SK-N-SH (cell line): Measurements from ENCODE around the gene FKBP8. TPM values are rescaled to one million over a fixed set of nuclear protein-coding genes. Genes with fewer than 3 reads are reported as not detected.
"Not testable (repeated sequence)": the region's sequence is repeated elsewhere in the genome, so short reads cannot be mapped to it uniquely, and the experiment has no call there.

Experiments
- CTCF ChIA-PET: fragments of 300-600, 350-600 bp; formaldehyde crosslinking; extraction: SDS; loops from one replicate; lab custom pipeline; 2021; lab: Yijun Ruan, JAX
- POLR2A ChIA-PET: fragments of 350-600 bp; sonication (Branson Sonifier 250); formaldehyde crosslinking; extraction: SDS; loops from one replicate; lab custom pipeline; 2020; ENCODE audit warnings: antibody characterized with exemption, inconsistent platforms; lab: Yijun Ruan, JAX
- DNase-seq: peaks from one replicate; pipeline ENCODE4 v3.0.0; 2012
- H2AFZ ChIP-seq: fragments of 200-600 bp; sonication (generic); 2 replicates; pipeline ENCODE4 v1.8.1; 2016; ENCODE audit warnings: antibody characterized with exemption, mild to moderate bottlenecking, low read depth
- H3F3A ChIP-seq: fragments of 200-600 bp; sonication (generic); replicated peaks from 2 replicates; pipeline ENCODE3; 2016; ENCODE audit warnings: antibody characterized with exemption, mild to moderate bottlenecking; ENCODE audit not compliant: insufficient read depth
- H3K27ac ChIP-seq, 2 experiments: fragments of 200-500 bp in 1 of 2; fragments of 200-600 bp in 1 of 2; sonication (Bioruptor generic) in 1 of 2; sonication (generic), shearing (Covaris generic) in 1 of 2; 2 replicates each; pipeline versions ENCODE4 v1.5.1 to v1.6.1; 2014 to 2016; ENCODE audit warnings: low read depth in 2 of 2, inconsistent platforms in 1 of 2, low read length in 1 of 2, mild to moderate bottlenecking in 1 of 2, mixed read lengths in 1 of 2
- H3K27me3 ChIP-seq: fragments of 200-600 bp; sonication (generic), shearing (Covaris generic); 2 replicates; pipeline ENCODE4 v1.6.1; 2016; ENCODE audit warnings: mixed run types; ENCODE audit not compliant: insufficient read depth
- H3K36me3 ChIP-seq, 2 experiments: fragments of 200-500 bp in 1 of 2; fragments of 200-600 bp in 1 of 2; sonication (Bioruptor generic) in 1 of 2; sonication (generic) in 1 of 2; replicated peaks in 1 of 2; 2 replicates each; pipeline versions ENCODE3 to v1.5.1; 2014 to 2016; ENCODE audit warnings: low read length in 1 of 2, mild to moderate bottlenecking in 1 of 2; ENCODE audit not compliant: insufficient read depth in 2 of 2, control insufficient read depth in 1 of 2
- H3K4me1 ChIP-seq, 2 experiments: fragments of 200-500 bp in 1 of 2; fragments of 200-600 bp in 1 of 2; sonication (Bioruptor generic) in 1 of 2; sonication (generic), shearing (Covaris generic) in 1 of 2; 2 replicates each; pipeline versions ENCODE4 v1.5.1 to v1.6.1; 2014 to 2016; ENCODE audit warnings: low read depth in 1 of 2, low read length in 1 of 2, mixed run types in 1 of 2; ENCODE audit not compliant: insufficient read depth in 2 of 2, control insufficient read depth in 1 of 2
- H3K4me2 ChIP-seq: fragments of 200-600 bp; sonication (generic), shearing (Covaris generic); 2 replicates; pipeline ENCODE4 v1.6.1; 2017; ENCODE audit warnings: mixed run types
- H3K4me3 ChIP-seq, 2 experiments: fragments of 200-500 bp in 1 of 2; fragments of 200-600 bp in 1 of 2; sonication (Bioruptor generic) in 1 of 2; sonication (generic), shearing (Covaris generic) in 1 of 2; 2 replicates each; pipeline versions ENCODE4 v1.5.1 to v1.8.1; 2014 to 2016; ENCODE audit warnings: low read depth in 2 of 2, inconsistent platforms in 1 of 2, low read length in 1 of 2, mild to moderate bottlenecking in 1 of 2, mixed read lengths in 1 of 2, moderate library complexity in 1 of 2
- H3K79me2 ChIP-seq: fragments of 200-600 bp; sonication (generic); 2 replicates; pipeline ENCODE4 v1.8.1; 2017; ENCODE audit warnings: mild to moderate bottlenecking; ENCODE audit not compliant: insufficient read depth
- H3K9ac ChIP-seq: fragments of 200-600 bp; sonication (generic); 2 replicates; pipeline ENCODE4 v1.6.1; 2017; ENCODE audit warnings: mixed run types
- H3K9me2 ChIP-seq: fragments of 200-600 bp; sonication (generic); 2 replicates; pipeline ENCODE4 v1.6.1; 2017; ENCODE audit warnings: mixed run types
- H3K9me3 ChIP-seq: fragments of 200-600 bp; sonication (generic); 2 replicates; pipeline ENCODE4 v1.6.1; 2017; ENCODE audit warnings: mixed run types, mild to moderate bottlenecking, moderate library complexity
- H4K20me1 ChIP-seq: fragments of 200-600 bp; sonication (generic); 2 replicates; pipeline ENCODE4 v1.6.1; 2017; ENCODE audit warnings: mild to moderate bottlenecking, mixed run types; ENCODE audit not compliant: insufficient read depth
- CHD2 ChIP-seq: fragments of 150-350 bp; IDR thresholded peaks from 2 replicates; pipeline ENCODE4 v1.6.1; 2018; ENCODE audit warnings: low read length; ENCODE audit not compliant: partially characterized antibody
- CTCF ChIP-seq: fragments of 200-600 bp; sonication (generic); IDR thresholded peaks from 2 replicates; pipeline ENCODE4 v1.6.1; 2017; ENCODE audit warnings: antibody characterized with exemption, mild to moderate bottlenecking, moderate library complexity
- FOSL2 ChIP-seq: IDR thresholded peaks from 2 replicates; pipeline ENCODE4 v1.4.0; 2012; ENCODE audit warnings: low read depth, mild to moderate bottlenecking, moderate library complexity, borderline replicate concordance
- FOXJ3 ChIP-seq: sonication (generic); formaldehyde crosslinking; IDR thresholded peaks from 2 replicates; pipeline ENCODE4 v1.5.1; 2020; ENCODE audit warnings: mild to moderate bottlenecking, missing genetic modification reagents
- FOXM1 ChIP-seq: IDR thresholded peaks from 2 replicates; pipeline ENCODE4 v1.4.0; 2012; ENCODE audit warnings: low read depth, mild to moderate bottlenecking
- JUND ChIP-seq: IDR thresholded peaks from 2 replicates; pipeline ENCODE4 v1.4.0; 2012
- MXI1 ChIP-seq: IDR thresholded peaks from 2 replicates; pipeline ENCODE4 v1.6.1; 2012; ENCODE audit warnings: mild to moderate bottlenecking, low read depth, low read length, improper control_type of control experiment
- NFIC ChIP-seq: IDR thresholded peaks from 2 replicates; pipeline ENCODE4 v1.4.0; 2012; ENCODE audit warnings: borderline replicate concordance
- POLR2AphosphoS5 ChIP-seq: IDR thresholded peaks from 2 replicates; pipeline ENCODE4 v1.6.1; 2012; ENCODE audit warnings: low read depth, low read length
- RAD21 ChIP-seq: IDR thresholded peaks from 2 replicates; pipeline ENCODE4 v1.6.1; 2012; ENCODE audit warnings: mild to moderate bottlenecking, low read length
- RCOR1 ChIP-seq: fragments of 150-350 bp; IDR thresholded peaks from 2 replicates; pipeline ENCODE4 v1.6.1; 2017; ENCODE audit warnings: antibody characterized with exemption, low read length
- REST ChIP-seq: IDR thresholded peaks from 2 replicates; pipeline ENCODE4 v1.6.1; 2012; ENCODE audit warnings: mild to moderate bottlenecking, low read depth, low read length, moderate library complexity
- RFX5 ChIP-seq: IDR thresholded peaks from 2 replicates; pipeline ENCODE4 v1.6.1; 2012; ENCODE audit warnings: mild to moderate bottlenecking, improper control_type of control experiment, low read length
- RXRA ChIP-seq: IDR thresholded peaks from 2 replicates; pipeline ENCODE4 v1.4.0; 2012; ENCODE audit warnings: low read depth, mild to moderate bottlenecking, borderline replicate concordance
- SIN3A ChIP-seq: IDR thresholded peaks from 2 replicates; pipeline ENCODE4 v1.6.1; 2012; ENCODE audit warnings: low read depth, mild to moderate bottlenecking, low read length, moderate library complexity, borderline replicate concordance
- SMC3 ChIP-seq: IDR thresholded peaks from 2 replicates; pipeline ENCODE4 v1.6.1; 2012; ENCODE audit warnings: low read depth, low read length, improper control_type of control experiment
- YY1 ChIP-seq: IDR thresholded peaks from 2 replicates; pipeline ENCODE4 v1.4.0; 2012; ENCODE audit warnings: low read depth, mild to moderate bottlenecking
- WGBS: methylation state at CpG from one replicate; pipeline ENCODE4 v1.1.6; 2017; ENCODE audit warnings: low lambda C conversion rate; 5-methylcytosine and 5-hydroxymethylcytosine counted together
- polyA plus RNA-seq, 3 experiments: library from polyadenylated mRNA; depleted of rRNA; stranded (reverse); fragments of >200 nt; gene quantifications; 2 replicates each; pipeline ENCODE4 v1.2.3, GENCODE V29; 2012
- TF ChIP-seq, protein P1 (sequence below): fragments of 150-350 bp; IDR thresholded peaks from 2 replicates; pipeline ENCODE4 v1.6.1; 2017; ENCODE audit warnings: antibody characterized with exemption, low read length, low read depth, borderline replicate concordance

The FKBP8 gene
- polyA plus RNA-seq, 1 of the 3 experiments (the other 2 are of a cell fraction): 273 TPM

- peaks cover 37% of the 10 kb centered on the region for H3K79me2 ChIP-seq
- POLR2A ChIA-PET: not testable (repeated sequence)
- 0 out of 2 replicates have a peak, but pooled peaks have one; percentile 63 for TF ChIP-seq YY1
- TF ChIP-seq, all 33 proteins: peak for 1; not testable (repeated sequence) for 32
- H2AFZ ChIP-seq: peak overlapping the region; percentile 52; the same call in 1 of the 2 replicates
- H3K4me1 ChIP-seq: peaks cover 4 to 11% of the 10 kb centered on the region in 2 experiments; a peak in 1 of 4 replicates
- WGBS: 80% methylated on average over 19 of the region's 19 CpGs
- H3K27ac ChIP-seq: peak overlapping the region; percentile 14 to 48; a peak in 2 of 4 replicates
- not testable (repeated sequence) for H3K9me2 ChIP-seq, H3K27me3 ChIP-seq, DNase-seq, H3K9me3 ChIP-seq, H3K36me3 ChIP-seq
- peak overlapping the region; percentile 34; the same call in 1 of the 2 replicates for H3K9ac ChIP-seq
- CTCF ChIA-PET: interaction anchor here (0.6 to 5.7 kb wide), 8 partner anchors 15 to 73 kb away, joined by 3 to 58 read pairs (median 24); partner anchors contain the start of genes REX1BD and UBA52
- H3K4me2 ChIP-seq: peak overlapping the region; percentile 29; the same call in 1 of the 2 replicates
- peaks cover 17% of the 10 kb centered on the region for H3F3A ChIP-seq
- H4K20me1 ChIP-seq: peaks cover 20% of the 10 kb centered on the region
- peak overlapping the region in 1 of 2 experiments; percentile 23; a peak in 2 of 4 replicates for H3K4me3 ChIP-seq
Measured at GRCh38 chr19:18522862-18523440, 20.4 kb downstream of the FKBP8 start.

- H3K36me3 ChIP-seq: no peaks in the 10 kb centered on the region
- peak overlapping the region; percentile 48 to 95; a peak in 2 of 4 replicates for H3K27ac ChIP-seq
- peak overlapping the region; percentile 96; the same call in 1 of the 2 replicates for H3K9ac ChIP-seq
- H3K4me2 ChIP-seq: peak overlapping the region; percentile 29; the same call in 1 of the 2 replicates
- peaks cover 4 to 11% of the 10 kb centered on the region in 2 experiments; a peak in 1 of 4 replicates for H3K4me1 ChIP-seq
- no peaks in the 10 kb centered on the region for H3K9me3 ChIP-seq
- H3K4me3 ChIP-seq: peak overlapping the region in 1 of 2 experiments; percentile 73; a peak in 2 of 4 replicates
- H2AFZ ChIP-seq: peak overlapping the region; percentile 52; the same call in 1 of the 2 replicates
- peak; percentile 96 for DNase-seq
- WGBS: 1% methylated on average over 39 of the region's 51 CpGs
- CTCF ChIA-PET: interaction anchor here (0.6 to 5.7 kb wide), 12 partner anchors 8 to 72 kb away, joined by 3 to 58 read pairs (median 14); partner anchors contain the start of genes REX1BD and UBA52
- peaks cover 27% of the 10 kb centered on the region for H4K20me1 ChIP-seq
- no peaks in the 10 kb centered on the region for H3K27me3 ChIP-seq
- peaks cover 44% of the 10 kb centered on the region for H3K79me2 ChIP-seq
- POLR2A ChIA-PET: interaction anchor here (1.0 kb wide), 1 partner anchor 12 kb away, joined by 5 read pairs; no protein-coding TSS in a partner anchor
- H3K9me2 ChIP-seq: no peaks in the 10 kb centered on the region
- H3F3A ChIP-seq: peaks cover 17% of the 10 kb centered on the region
- TF ChIP-seq SIN3A: peak; percentile 73; the same call in 1 of the 2 replicates
- TF ChIP-seq YY1: no peak; the same call in 1 of the 2 replicates
- TF ChIP-seq JUND: 0 out of 2 replicates have a peak, but pooled peaks have one; percentile 26
- TF ChIP-seq FOXJ3 (CRISPR knock-in tag): no peak
- TF ChIP-seq RFX5: no peak
- no peak for TF ChIP-seq SMC3
- TF ChIP-seq NFIC: no peak
- no peak for TF ChIP-seq FOXM1
- peak; percentile 88 for TF ChIP-seq MXI1
- TF ChIP-seq REST: no peak
- no peak for TF ChIP-seq CTCF
- TF ChIP-seq RXRA: no peak
- no peak for TF ChIP-seq CHD2
- TF ChIP-seq FOSL2: peak; percentile 50; the same call in 1 of the 2 replicates
- no peak for TF ChIP-seq RCOR1
- peak; percentile 74 for TF ChIP-seq POLR2AphosphoS5
- TF ChIP-seq, protein P1, sequence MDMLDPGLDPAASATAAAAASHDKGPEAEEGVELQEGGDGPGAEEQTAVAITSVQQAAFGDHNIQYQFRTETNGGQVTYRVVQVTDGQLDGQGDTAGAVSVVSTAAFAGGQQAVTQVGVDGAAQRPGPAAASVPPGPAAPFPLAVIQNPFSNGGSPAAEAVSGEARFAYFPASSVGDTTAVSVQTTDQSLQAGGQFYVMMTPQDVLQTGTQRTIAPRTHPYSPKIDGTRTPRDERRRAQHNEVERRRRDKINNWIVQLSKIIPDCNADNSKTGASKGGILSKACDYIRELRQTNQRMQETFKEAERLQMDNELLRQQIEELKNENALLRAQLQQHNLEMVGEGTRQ: no peak; the same call in 1 of the 2 replicates
- TF ChIP-seq RAD21: no peak
Measured at GRCh38 chr19:18522124-18522861, 21.1 kb downstream of the FKBP8 start.
